ENCODE results near the gene COL9A3.

GRCh38 chr20:62821726-62822210, 4.9 kb downstream of the COL9A3 start:
- TF ChIP-seq, protein P1, sequence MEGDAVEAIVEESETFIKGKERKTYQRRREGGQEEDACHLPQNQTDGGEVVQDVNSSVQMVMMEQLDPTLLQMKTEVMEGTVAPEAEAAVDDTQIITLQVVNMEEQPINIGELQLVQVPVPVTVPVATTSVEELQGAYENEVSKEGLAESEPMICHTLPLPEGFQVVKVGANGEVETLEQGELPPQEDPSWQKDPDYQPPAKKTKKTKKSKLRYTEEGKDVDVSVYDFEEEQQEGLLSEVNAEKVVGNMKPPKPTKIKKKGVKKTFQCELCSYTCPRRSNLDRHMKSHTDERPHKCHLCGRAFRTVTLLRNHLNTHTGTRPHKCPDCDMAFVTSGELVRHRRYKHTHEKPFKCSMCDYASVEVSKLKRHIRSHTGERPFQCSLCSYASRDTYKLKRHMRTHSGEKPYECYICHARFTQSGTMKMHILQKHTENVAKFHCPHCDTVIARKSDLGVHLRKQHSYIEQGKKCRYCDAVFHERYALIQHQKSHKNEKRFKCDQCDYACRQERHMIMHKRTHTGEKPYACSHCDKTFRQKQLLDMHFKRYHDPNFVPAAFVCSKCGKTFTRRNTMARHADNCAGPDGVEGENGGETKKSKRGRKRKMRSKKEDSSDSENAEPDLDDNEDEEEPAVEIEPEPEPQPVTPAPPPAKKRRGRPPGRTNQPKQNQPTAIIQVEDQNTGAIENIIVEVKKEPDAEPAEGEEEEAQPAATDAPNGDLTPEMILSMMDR (IDR thresholded peaks at IDR 0.05): no peak
- no peak for TF ChIP-seq POLR2A (IDR thresholded peaks at IDR 0.05)
